Astrocyte of the spinal cord (primary cell): ENCODE results near the gene TBKBP1.

ENCODE experiments used
- DNase-seq: peaks from one replicate; pipeline ENCODE4 v3.0.0; 2011; ENCODE audit warnings: low read depth, low spot score
- H3K4me3 ChIP-seq: 2 replicates; pipeline ENCODE4 v1.5.1; 2011; ENCODE audit warnings: low read depth, mild to moderate bottlenecking, low read length, moderate library complexity
- in situ Hi-C: cut with HindIII; loops from 2 replicates; pipeline ENCODE4 v1.10.0; 2017; ENCODE audit warnings: low sequenced_read_pairs
- TF ChIP-seq, protein P1 (sequence below): IDR thresholded peaks from 2 replicates; pipeline ENCODE4 v1.5.1; 2012; ENCODE audit warnings: low read depth, mild to moderate bottlenecking, low read length, inconsistent platforms

The TBKBP1 gene

DNA sequence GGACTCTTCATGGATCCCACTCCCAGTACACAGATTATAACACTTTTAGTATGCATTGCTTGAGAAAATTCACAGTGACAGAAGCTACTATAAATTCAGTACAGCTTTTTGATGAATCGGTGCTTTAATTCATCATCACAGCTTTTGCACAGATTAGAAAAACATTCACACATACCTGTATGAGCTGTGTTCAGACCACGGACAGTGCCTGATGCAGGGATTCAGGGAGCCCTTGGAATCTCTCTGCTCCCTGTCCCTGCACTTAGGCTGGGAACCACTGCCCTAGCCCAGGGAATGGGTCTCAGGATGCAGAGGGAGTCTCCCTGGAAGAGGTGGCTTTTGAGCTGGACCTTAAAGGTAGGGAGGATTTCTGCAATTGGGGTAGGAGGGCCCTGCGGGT is 13.9 kb downstream of the TBKBP1 start:
- no peak for DNase-seq
- in situ Hi-C loops, result no loop called here
- H3K4me3 ChIP-seq, result no peak overlapping the region
- TF ChIP-seq, protein P1, sequence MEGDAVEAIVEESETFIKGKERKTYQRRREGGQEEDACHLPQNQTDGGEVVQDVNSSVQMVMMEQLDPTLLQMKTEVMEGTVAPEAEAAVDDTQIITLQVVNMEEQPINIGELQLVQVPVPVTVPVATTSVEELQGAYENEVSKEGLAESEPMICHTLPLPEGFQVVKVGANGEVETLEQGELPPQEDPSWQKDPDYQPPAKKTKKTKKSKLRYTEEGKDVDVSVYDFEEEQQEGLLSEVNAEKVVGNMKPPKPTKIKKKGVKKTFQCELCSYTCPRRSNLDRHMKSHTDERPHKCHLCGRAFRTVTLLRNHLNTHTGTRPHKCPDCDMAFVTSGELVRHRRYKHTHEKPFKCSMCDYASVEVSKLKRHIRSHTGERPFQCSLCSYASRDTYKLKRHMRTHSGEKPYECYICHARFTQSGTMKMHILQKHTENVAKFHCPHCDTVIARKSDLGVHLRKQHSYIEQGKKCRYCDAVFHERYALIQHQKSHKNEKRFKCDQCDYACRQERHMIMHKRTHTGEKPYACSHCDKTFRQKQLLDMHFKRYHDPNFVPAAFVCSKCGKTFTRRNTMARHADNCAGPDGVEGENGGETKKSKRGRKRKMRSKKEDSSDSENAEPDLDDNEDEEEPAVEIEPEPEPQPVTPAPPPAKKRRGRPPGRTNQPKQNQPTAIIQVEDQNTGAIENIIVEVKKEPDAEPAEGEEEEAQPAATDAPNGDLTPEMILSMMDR, result no peak

DNA sequence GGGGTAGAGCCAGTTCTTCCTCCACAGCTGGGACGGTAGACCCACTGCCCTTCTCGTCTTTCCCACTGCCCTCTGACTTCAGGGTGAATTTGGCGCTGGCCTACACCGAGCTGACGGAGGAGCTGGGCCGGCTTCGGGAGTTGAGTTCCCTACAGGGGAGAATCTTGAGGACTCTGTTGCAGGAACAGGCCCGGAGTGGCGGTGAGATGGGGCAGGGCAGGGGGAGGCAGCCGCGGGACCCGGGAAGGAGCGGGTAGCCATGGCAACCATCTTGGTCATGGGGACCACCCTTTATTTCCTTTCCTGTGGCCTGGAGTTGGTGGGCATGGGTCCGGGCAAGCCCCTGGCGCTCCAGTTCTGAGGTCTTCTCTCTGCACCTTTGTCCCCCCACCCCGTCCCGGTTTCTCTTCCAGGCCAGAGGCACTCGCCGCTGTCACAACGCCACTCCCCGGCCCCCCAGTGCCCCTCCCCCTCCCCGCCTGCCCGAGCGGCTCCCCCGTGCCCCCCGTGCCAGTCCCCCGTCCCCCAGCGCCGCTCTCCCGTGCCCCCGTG is 14.4 kb downstream of the TBKBP1 start:
- H3K4me3 ChIP-seq, result no peak overlapping the region

DNA sequence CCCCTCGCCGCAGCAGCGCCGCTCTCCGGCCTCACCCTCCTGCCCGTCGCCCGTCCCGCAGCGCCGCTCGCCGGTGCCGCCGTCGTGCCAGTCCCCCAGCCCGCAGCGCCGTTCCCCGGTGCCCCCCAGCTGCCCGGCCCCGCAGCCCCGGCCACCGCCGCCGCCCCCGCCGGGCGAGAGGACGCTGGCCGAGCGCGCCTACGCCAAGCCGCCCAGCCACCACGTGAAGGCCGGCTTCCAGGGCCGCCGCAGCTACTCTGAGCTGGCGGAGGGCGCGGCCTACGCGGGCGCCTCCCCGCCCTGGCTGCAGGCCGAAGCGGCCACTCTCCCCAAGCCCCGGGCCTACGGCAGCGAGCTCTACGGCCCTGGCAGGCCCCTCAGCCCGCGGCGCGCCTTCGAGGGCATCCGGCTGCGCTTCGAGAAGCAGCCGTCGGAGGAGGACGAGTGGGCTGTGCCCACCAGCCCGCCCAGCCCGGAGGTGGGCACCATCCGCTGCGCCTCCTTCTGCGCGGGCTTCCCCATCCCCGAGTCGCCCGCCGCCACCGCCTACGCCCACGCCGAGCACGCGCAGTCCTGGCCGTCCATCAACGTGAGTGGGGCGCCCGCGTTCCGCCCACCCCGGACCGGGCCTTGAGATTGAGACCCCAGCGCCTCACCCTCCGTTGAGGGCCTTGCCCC is 15.0 kb downstream of the TBKBP1 start:
- H3K4me3 ChIP-seq, result no peak overlapping the region
- TF ChIP-seq, protein P1, result no peak
- in situ Hi-C loops, result no loop called here
- no peak for DNase-seq

More for the DNA sequence above, 14.4 kb downstream of the TBKBP1 start:
- in situ Hi-C loops, result no loop called here
- TF ChIP-seq, protein P1, result no peak
- DNase-seq, result no peak

DNA sequence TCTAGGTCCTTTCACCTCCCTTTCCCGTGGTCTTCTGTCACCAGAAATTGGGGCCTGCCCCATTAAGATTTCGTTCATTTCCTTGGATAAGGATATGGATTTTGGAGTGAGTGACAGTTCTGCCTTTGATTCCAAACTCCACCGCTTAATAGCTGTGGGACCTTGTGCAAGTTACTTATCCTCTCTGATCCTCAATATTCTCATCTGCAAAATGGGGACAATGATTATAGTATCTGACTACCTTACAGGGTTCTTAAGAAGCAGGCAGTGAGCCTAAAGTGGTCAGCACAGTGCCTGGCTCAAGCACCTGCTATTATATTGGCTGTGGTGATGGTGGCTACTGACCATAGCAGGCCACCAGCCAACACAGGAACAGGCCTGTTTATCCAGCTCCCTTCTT is 15.6 kb downstream of the TBKBP1 start:
- TF ChIP-seq, protein P1, result no peak
- H3K4me3 ChIP-seq, result no peak overlapping the region
- in situ Hi-C loops, result no loop called here
- no peak for DNase-seq

DNA sequence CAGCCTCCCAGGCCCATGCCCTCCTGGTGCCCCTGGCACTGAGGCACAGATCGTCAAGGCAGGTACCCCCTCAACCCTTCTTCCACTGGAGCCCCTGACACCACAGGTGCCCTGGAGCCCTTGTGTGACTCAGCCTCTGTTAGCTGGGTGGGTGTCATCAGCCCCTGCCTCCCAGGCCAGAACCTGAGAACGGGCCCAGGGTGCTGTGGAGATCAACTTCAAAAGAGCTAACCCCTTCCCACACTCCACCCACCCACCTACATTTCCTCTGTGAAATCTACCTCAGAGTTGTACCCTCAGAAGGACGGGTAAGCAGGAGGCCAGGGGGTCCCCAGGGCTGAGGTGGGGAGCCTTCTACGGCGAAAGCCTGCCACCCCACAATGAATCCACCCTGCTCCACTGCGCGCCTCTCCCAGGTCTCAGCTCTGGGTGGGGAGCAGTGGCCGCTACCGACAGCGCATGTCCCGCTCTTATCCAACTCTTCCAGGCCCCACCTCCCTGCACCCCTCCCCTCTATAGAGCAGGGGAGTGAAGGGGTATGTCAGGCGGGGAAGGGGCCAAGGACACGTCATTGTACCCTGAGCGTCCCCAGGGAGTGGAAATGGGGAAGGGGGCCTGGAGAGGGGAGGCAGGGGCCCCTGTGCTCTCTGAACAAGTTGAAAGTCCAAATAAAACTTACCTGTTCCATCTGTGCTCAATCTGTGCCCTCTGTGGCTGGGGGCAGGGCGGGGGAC is 17.6 kb downstream of the TBKBP1 start:
- H3K4me3 ChIP-seq, result no peak overlapping the region
- TF ChIP-seq, protein P1, result no peak
- in situ Hi-C loops, result no loop called here
- DNase-seq, result no peak

DNA sequence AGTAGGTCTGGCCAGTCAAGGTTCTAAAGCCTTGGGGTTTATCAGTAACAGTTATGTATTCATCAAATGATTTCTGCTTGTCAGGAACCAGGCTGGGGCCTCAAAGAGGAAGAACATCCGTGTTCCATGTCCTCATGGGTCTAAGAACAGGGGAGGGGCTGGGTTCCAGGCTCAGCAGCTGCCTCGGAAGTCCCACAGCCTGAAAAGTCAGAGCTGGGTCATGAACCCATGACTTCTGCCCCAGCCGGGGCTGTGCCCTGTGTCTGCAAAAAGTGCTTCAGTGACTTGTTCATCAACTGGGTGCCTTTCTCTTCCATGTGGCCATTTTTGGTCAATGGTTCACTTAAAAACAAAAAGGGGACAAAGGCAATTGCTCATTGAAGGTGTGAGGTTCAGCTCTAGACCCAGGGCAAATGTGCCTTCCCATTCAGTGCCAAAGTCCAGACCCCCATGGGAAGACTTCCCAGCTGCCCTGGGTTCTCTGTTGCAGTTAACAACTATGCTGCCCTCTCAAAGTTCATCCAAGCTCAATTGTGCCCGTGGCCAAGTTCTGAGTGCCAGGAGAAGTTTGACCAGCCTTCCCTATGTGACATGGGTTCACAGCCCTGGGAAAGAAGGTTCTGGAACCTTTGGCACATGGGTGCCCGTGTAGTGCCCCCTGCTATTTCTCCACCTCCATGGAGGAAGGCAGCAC is 18.5 kb downstream of the TBKBP1 start:
- H3K4me3 ChIP-seq, result no peak overlapping the region
- TF ChIP-seq, protein P1, result no peak
- in situ Hi-C loops, result no loop called here

More for the DNA sequence above, 18.5 kb downstream of the TBKBP1 start:
- no peak for DNase-seq
